ENCODE data around the gene TMEM165. TPM values are rescaled to one million over a fixed set of nuclear protein-coding genes. Genes with fewer than 3 reads are reported as not detected.
A peak's percentile ranks its signal among the peaks of the same experiment; 100 is the strongest.

The TMEM165 gene
- total RNA-seq, 1 experiment from 2014 or later = 163 TPM

GRCh38 chr4:55382488-55383003, 13.2 kb upstream of the TMEM165 start:
- H3K27me3 ChIP-seq = no peaks in the 10 kb centered on the region
- no peaks in the 10 kb centered on the region for H3K36me3 ChIP-seq
- no peak for DNase-seq
- no peaks in the 10 kb centered on the region for H3K9me3 ChIP-seq (replicated peaks)
- H3K27ac ChIP-seq = no peak overlapping the region
- H3K4me1 ChIP-seq = no peaks in the 10 kb centered on the region
- no peak overlapping the region for H3K4me3 ChIP-seq

- Histone ChIP-seq H3K4me3 (no peak overlapping the region), H3K27me3 (no peaks in the 10 kb centered on the region), H3K27ac (no peak overlapping the region), H3K9me3 (replicated peaks) (no peaks in the 10 kb centered on the region), H3K4me1 (no peaks in the 10 kb centered on the region), H3K36me3 (no peaks in the 10 kb centered on the region)
- DNase-seq = no peak
These were observed 10.5 kb upstream of the TMEM165 start for GRCh38 chr4:55385201-55385649.

GRCh38 chr4:55386073-55386472, 9.7 kb upstream of the TMEM165 start:
- Histone ChIP-seq H3K9me3 (replicated peaks) (no peaks in the 10 kb centered on the region), H3K36me3 (no peaks in the 10 kb centered on the region), H3K27me3 (no peaks in the 10 kb centered on the region), H3K27ac (no peak overlapping the region), H3K4me1 (no peaks in the 10 kb centered on the region), H3K4me3 (no peak overlapping the region)
- DNase-seq = peak in 1 of 2 experiments; percentile 38

GRCh38 chr4:55386840-55387239, 8.9 kb upstream of the TMEM165 start:
- Histone ChIP-seq H3K4me1 (no peaks in the 10 kb centered on the region), H3K9me3 (replicated peaks) (no peaks in the 10 kb centered on the region), H3K27me3 (no peaks in the 10 kb centered on the region), H3K27ac (no peak overlapping the region), H3K4me3 (no peak overlapping the region), H3K36me3 (no peaks in the 10 kb centered on the region)
- no peak for DNase-seq

- H3K36me3 ChIP-seq = peaks cover 2% of the 10 kb centered on the region; the same call in 1 of the 2 replicates
- H3K9me3 ChIP-seq (replicated peaks) = no peaks in the 10 kb centered on the region
- no peaks in the 10 kb centered on the region for H3K27me3 ChIP-seq
- H3K4me3 ChIP-seq = no peak overlapping the region
- H3K27ac ChIP-seq = peak overlapping the region; percentile 84
- DNase-seq = peak; percentile 73 to 93
- H3K4me1 ChIP-seq = peaks cover 24% of the 10 kb centered on the region
These were observed 2.1 kb upstream of the TMEM165 start for GRCh38 chr4:55393461-55394320.

- DNase-seq = no peak
- Histone ChIP-seq H3K4me1 (peaks cover 24% of the 10 kb centered on the region), H3K9me3 (replicated peaks) (no peaks in the 10 kb centered on the region), H3K27ac (peak overlapping the region; percentile 75), H3K4me3 (peak overlapping the region; percentile 95), H3K36me3 (peaks cover 12% of the 10 kb centered on the region), H3K27me3 (no peaks in the 10 kb centered on the region)
These were observed 584 bp upstream of the TMEM165 start for GRCh38 chr4:55395218-55395528.

- DNase-seq = peak; percentile 62 to 69
- Histone ChIP-seq H3K27ac (peak overlapping the region; percentile 75), H3K4me3 (peak overlapping the region; percentile 95)
These were observed 760 bp downstream of the TMEM165 start for GRCh38 chr4:55396308-55397125.

GRCh38 chr4:55397126-55397436, 1.3 kb downstream of the TMEM165 start:
- H3K9me3 ChIP-seq (replicated peaks) = no peaks in the 10 kb centered on the region
- peak in 1 of 2 experiments; percentile 42 for DNase-seq
- H3K36me3 ChIP-seq = peaks cover 25% of the 10 kb centered on the region

More at GRCh38 chr4:55396308-55397125, 760 bp downstream of the TMEM165 start:
- Histone ChIP-seq H3K27me3 (no peaks in the 10 kb centered on the region), H3K9me3 (replicated peaks) (no peaks in the 10 kb centered on the region), H3K4me1 (peaks cover 24% of the 10 kb centered on the region), H3K36me3 (peaks cover 23% of the 10 kb centered on the region)

GRCh38 chr4:55397520-55398321, 2.0 kb downstream of the TMEM165 start:
- peak in 1 of 2 experiments; percentile 28 for DNase-seq
- H3K36me3 ChIP-seq = peaks cover 25% of the 10 kb centered on the region
- no peaks in the 10 kb centered on the region for H3K27me3 ChIP-seq
- peak overlapping the region; percentile 95 for H3K4me3 ChIP-seq
- H3K9me3 ChIP-seq (replicated peaks) = no peaks in the 10 kb centered on the region
- H3K27ac ChIP-seq = no peak overlapping the region; the same call in 1 of the 2 replicates
- peaks cover 24% of the 10 kb centered on the region for H3K4me1 ChIP-seq

More at GRCh38 chr4:55397126-55397436, 1.3 kb downstream of the TMEM165 start:
- H3K4me1 ChIP-seq = peaks cover 24% of the 10 kb centered on the region
- H3K27me3 ChIP-seq = no peaks in the 10 kb centered on the region
- H3K4me3 ChIP-seq = peak overlapping the region; percentile 95
- peak overlapping the region; percentile 75 for H3K27ac ChIP-seq

GRCh38 chr4:55398461-55398860, 2.7 kb downstream of the TMEM165 start:
- H3K27me3 ChIP-seq = no peaks in the 10 kb centered on the region

GRCh38 chr4:55398966-55399365, 3.2 kb downstream of the TMEM165 start:
- H3K4me1 ChIP-seq = peaks cover 14% of the 10 kb centered on the region
- no peaks in the 10 kb centered on the region for H3K27me3 ChIP-seq
- no peaks in the 10 kb centered on the region for H3K9me3 ChIP-seq (replicated peaks)
- no peak overlapping the region for H3K4me3 ChIP-seq
- no peak overlapping the region for H3K27ac ChIP-seq
- H3K36me3 ChIP-seq = peaks cover 33% of the 10 kb centered on the region
- no peak for DNase-seq

More at GRCh38 chr4:55398461-55398860, 2.7 kb downstream of the TMEM165 start:
- Histone ChIP-seq H3K36me3 (peaks cover 30% of the 10 kb centered on the region), H3K4me3 (peak overlapping the region; percentile 95), H3K9me3 (replicated peaks) (no peaks in the 10 kb centered on the region), H3K4me1 (peaks cover 18% of the 10 kb centered on the region), H3K27ac (no peak overlapping the region)
- DNase-seq = no peak

- Histone ChIP-seq H3K4me1 (peaks cover 10% of the 10 kb centered on the region), H3K27ac (no peak overlapping the region), H3K36me3 (peaks cover 38% of the 10 kb centered on the region), H3K9me3 (replicated peaks) (no peaks in the 10 kb centered on the region), H3K4me3 (no peak overlapping the region), H3K27me3 (no peaks in the 10 kb centered on the region)
- no peak for DNase-seq
These were observed 3.8 kb downstream of the TMEM165 start for GRCh38 chr4:55399581-55399980.

GRCh38 chr4:55405073-55405472, 9.3 kb downstream of the TMEM165 start:
- Histone ChIP-seq H3K9me3 (replicated peaks) (no peaks in the 10 kb centered on the region), H3K36me3 (peaks cover 64% of the 10 kb centered on the region), H3K4me3 (no peak overlapping the region), H3K27me3 (no peaks in the 10 kb centered on the region), H3K4me1 (0 out of 2 replicates have a peak, but pooled peaks cover 3% of the 10 kb centered on the region), H3K27ac (no peak overlapping the region)
- DNase-seq = no peak

GRCh38 chr4:55406545-55406944, 10.8 kb downstream of the TMEM165 start:
- Histone ChIP-seq H3K9me3 (replicated peaks) (no peaks in the 10 kb centered on the region), H3K27ac (no peak overlapping the region), H3K4me1 (0 out of 2 replicates have a peak, but pooled peaks cover 3% of the 10 kb centered on the region), H3K27me3 (no peaks in the 10 kb centered on the region), H3K4me3 (no peak overlapping the region), H3K36me3 (peaks cover 60% of the 10 kb centered on the region)
- no peak for DNase-seq
